ENCODE measurements around the gene RIMS1. TPM values are rescaled to one million over a fixed set of nuclear protein-coding genes. Genes with fewer than 3 reads are reported as not detected.

The RIMS1 gene
- polyA plus RNA-seq, 1 experiment = 0.91 TPM

DNA sequence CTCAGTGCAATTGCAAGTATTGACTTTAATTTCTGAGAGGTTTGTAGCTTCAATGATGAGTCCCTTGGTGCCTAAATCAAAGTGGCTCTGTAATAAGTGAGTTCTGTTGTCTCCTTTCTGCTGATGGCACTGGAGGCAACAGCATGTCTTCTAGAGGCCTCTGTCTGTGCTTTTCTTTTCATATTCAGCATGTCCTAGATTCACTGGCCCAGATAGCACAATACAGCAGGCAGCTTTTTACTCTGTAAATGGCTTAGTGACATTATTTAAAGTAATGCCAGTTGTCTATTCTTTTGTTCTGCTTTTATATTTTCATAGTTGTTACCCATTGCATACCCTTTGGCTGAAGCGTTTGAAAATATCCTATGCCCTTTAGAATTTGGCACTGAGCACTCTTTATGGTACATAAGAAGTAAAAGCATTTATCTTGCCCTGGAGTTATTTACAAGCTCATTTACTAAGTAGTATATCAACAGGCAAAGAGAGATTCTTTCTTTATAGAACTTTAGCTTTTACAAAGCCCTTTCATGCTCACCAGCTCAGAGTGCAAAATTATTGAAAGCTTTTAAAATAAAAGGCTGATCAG is 464.0 kb downstream of the RIMS1 start:
- CTCF ChIA-PET = interaction anchor here (1.0 kb wide), 1 partner anchor 62 kb away, joined by 4 read pairs; no protein-coding TSS in a partner anchor
- TF ChIP-seq, protein P1, sequence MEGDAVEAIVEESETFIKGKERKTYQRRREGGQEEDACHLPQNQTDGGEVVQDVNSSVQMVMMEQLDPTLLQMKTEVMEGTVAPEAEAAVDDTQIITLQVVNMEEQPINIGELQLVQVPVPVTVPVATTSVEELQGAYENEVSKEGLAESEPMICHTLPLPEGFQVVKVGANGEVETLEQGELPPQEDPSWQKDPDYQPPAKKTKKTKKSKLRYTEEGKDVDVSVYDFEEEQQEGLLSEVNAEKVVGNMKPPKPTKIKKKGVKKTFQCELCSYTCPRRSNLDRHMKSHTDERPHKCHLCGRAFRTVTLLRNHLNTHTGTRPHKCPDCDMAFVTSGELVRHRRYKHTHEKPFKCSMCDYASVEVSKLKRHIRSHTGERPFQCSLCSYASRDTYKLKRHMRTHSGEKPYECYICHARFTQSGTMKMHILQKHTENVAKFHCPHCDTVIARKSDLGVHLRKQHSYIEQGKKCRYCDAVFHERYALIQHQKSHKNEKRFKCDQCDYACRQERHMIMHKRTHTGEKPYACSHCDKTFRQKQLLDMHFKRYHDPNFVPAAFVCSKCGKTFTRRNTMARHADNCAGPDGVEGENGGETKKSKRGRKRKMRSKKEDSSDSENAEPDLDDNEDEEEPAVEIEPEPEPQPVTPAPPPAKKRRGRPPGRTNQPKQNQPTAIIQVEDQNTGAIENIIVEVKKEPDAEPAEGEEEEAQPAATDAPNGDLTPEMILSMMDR (IDR thresholded peaks at IDR 0.05; ENCODE audit: low read depth, low read length) = no peak
- DNase-seq (ENCODE audit: low read depth, low spot score) = no peak
- Histone ChIP-seq H3K27me3 (ENCODE audit: control insufficient read depth, insufficient read depth, low read length) (no peaks in the 10 kb centered on the region), H3K27ac (ENCODE audit: low read depth, low read length) (no peak overlapping the region), H3K4me3 (ENCODE audit: low read depth, low read length) (no peak overlapping the region), H3K9me3 (ENCODE audit: control insufficient read depth, insufficient read depth, low read length) (no peaks in the 10 kb centered on the region)
- POLR2A ChIA-PET = no interaction called here

DNA sequence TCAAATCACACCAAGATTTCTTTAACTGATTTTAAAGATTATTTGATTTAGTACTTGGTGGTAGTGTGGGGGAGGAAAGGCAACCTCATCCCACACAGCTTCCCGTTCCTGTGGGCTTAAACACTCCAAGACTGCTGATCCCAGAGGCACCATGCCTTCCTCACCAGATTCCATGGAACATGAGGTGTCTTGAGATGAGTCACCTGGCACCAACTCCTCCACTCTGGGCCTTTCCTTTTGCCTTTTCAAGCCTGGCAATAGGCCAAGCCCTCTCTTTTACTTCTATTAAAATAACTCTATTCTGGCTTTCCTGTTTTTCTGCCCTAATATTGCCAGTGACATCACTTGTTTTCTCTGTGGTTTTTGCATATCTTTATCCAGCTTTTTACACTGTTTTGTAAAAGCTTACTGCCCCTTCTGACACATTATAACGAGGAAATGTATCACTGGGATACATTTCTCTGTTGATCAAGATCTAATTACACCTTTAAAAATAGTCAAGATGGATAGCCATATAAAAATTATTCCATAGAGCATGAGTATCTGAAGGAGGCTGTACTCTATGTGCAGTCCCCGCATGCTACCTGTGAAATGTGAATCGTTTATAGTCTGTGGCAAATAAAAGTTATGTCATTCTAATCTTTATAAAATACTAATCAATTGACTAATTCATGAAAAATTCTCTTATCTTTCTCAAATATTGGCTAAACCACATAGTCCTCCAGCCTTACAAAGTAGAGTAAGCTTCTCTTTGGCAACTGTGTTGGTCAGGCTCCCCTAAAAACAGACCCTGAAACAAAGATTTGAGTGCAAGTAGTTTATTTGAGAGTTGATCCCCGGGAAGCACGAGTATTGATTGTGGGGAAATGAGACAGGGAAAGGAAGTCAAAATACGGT is 477.7 kb downstream of the RIMS1 start:
- POLR2A ChIA-PET = no interaction called here
- TF ChIP-seq, protein P1 (IDR thresholded peaks at IDR 0.05; ENCODE audit: low read depth, low read length) = no peak
- Histone ChIP-seq H3K4me3 (ENCODE audit: low read depth, low read length) (no peak overlapping the region), H3K9me3 (ENCODE audit: control insufficient read depth, insufficient read depth, low read length) (no peaks in the 10 kb centered on the region), H3K27me3 (ENCODE audit: control insufficient read depth, insufficient read depth, low read length) (no peaks in the 10 kb centered on the region), H3K27ac (ENCODE audit: low read depth, low read length) (no peak overlapping the region)
- peak; percentile 86 for DNase-seq (ENCODE audit: low read depth, low spot score)
- CTCF ChIA-PET = no interaction called here

DNA sequence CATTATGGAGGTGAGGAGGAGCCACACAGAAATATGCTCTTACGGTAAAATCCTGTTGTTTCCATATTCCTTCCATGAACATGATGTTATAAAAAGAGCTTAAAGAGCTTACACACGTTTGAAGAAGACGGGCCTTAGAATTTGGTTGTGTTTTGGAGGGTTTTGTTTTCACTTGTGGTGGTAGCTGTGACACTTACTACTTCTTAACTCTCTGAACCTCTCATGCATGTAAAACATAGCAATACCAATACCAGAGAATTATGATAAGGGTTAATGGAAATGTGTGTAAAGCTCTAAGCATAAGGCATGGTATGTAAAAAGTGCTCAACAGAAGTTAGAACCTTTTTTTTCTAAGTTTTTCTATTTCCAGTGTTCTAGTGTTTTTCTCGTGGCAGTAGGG is 479.4 kb downstream of the RIMS1 start:
- POLR2A ChIA-PET = no interaction called here
- Histone ChIP-seq H3K9me3 (ENCODE audit: control insufficient read depth, insufficient read depth, low read length) (no peaks in the 10 kb centered on the region), H3K27ac (ENCODE audit: low read depth, low read length) (no peak overlapping the region), H3K4me3 (ENCODE audit: low read depth, low read length) (no peak overlapping the region), H3K27me3 (ENCODE audit: control insufficient read depth, insufficient read depth, low read length) (no peaks in the 10 kb centered on the region)
- TF ChIP-seq, protein P1 (IDR thresholded peaks at IDR 0.05; ENCODE audit: low read depth, low read length) = no peak
- CTCF ChIA-PET = no interaction called here
- DNase-seq (ENCODE audit: low read depth, low spot score) = no peak

DNA sequence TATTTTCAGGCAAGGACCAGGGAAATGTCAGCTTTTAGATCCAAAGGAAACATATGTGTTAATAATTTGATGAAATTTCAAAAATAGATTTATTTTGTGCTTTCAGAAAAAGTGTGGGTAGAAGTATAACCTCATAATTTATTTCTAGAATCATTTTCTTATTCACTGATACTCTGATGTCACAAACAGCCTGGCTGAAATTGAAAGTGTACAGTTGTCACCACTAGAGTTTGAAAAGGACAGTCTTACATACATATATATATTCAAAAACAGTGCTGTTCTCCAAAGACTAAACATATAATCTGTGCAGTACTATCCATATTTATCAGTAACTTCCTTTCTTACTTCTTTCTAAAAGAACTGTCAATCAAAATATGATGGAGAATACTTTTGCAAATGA is 481.1 kb downstream of the RIMS1 start:
- Histone ChIP-seq H3K4me3 (ENCODE audit: low read depth, low read length) (no peak overlapping the region), H3K9me3 (ENCODE audit: control insufficient read depth, insufficient read depth, low read length) (no peaks in the 10 kb centered on the region), H3K27me3 (ENCODE audit: control insufficient read depth, insufficient read depth, low read length) (no peaks in the 10 kb centered on the region), H3K27ac (ENCODE audit: low read depth, low read length) (no peak overlapping the region)
- ChIA-PET CTCF (interaction anchor here (1.2 kb wide), 1 partner anchor 44 kb away, joined by 4 read pairs; no protein-coding TSS in a partner anchor), POLR2A (no interaction called here)
- TF ChIP-seq, protein P1 (IDR thresholded peaks at IDR 0.05; ENCODE audit: low read depth, low read length) = no peak
- DNase-seq (ENCODE audit: low read depth, low spot score) = no peak

DNA sequence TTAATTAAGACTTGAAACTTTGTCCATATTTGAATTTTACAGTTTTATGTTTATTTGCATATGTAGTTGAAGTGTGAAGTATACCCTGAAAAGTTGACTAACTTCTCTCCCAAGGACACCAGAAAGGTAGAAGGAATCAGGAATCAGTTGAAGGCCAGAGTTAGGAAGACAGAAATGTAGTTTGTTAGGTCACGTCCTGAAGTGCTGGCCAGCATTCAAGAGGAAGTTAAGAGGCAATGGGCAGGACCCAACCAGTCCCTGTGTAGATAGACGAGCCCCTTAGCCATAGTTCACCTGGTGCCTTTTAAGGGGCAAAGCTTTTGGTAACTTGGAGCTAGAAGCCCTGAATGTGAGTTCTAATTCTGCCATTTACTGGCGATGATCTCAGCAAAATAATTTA is 485.1 kb downstream of the RIMS1 start:
- Histone ChIP-seq H3K27ac (ENCODE audit: low read depth, low read length) (no peak overlapping the region), H3K9me3 (ENCODE audit: control insufficient read depth, insufficient read depth, low read length) (no peaks in the 10 kb centered on the region), H3K27me3 (ENCODE audit: control insufficient read depth, insufficient read depth, low read length) (no peaks in the 10 kb centered on the region), H3K4me3 (ENCODE audit: low read depth, low read length) (no peak overlapping the region)
- DNase-seq (ENCODE audit: low read depth, low spot score) = no peak
- ChIA-PET POLR2A (no interaction called here), CTCF (no interaction called here)
- TF ChIP-seq, protein P1 (IDR thresholded peaks at IDR 0.05; ENCODE audit: low read depth, low read length) = no peak
